GM19397 (cell line): Measurements from ENCODE around the gene TMC3.
"Not testable (repeated sequence)": the region's sequence is repeated elsewhere in the genome, so short reads cannot be mapped to it uniquely, and the experiment has no call there.

Source experiments
- ATAC-seq: cut with Tn5 transposase; IDR thresholded peaks from one replicate; pipeline ENCODE4 v1.9.1; 2021; ENCODE audit warnings: mild to moderate bottlenecking, moderate library complexity; ENCODE audit not compliant: unreplicated experiment

TMC3 gene

DNA sequence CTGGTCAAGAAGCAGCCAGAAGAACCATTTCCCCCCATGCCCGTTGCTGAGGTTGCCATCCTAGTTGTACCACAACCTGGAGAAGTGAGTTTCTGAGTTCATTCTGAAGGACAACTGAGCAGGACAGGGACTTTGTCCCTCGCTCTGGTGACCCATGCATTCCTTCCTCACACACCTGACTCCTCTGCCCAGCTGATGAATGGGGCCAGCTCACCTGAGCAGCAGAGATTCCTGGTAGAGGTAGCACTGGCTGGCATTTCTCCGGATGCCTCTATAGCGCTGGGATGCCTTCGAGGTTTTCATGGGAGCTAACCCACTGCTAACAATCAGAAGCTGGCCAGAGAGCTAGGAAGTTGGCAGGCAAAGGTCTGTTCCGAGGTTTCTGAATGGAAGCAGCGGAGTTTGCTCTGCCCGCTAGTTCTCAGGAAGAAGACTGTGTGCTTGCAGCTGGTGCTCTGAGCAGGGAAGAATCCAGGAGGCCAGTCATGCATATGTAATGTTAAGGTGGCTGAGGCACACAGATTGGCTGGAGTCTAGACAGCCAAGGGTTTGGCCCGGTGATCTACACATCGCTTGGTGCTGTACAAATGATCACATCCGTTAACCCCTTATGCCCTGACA is at the start of gene TMC3:
Gene TMC3 (minus strand): TSS at position 439 of the 621 bp plus-strand sequence. CDS start 136 bp downstream, at position 303.
- ATAC-seq: no peak

DNA sequence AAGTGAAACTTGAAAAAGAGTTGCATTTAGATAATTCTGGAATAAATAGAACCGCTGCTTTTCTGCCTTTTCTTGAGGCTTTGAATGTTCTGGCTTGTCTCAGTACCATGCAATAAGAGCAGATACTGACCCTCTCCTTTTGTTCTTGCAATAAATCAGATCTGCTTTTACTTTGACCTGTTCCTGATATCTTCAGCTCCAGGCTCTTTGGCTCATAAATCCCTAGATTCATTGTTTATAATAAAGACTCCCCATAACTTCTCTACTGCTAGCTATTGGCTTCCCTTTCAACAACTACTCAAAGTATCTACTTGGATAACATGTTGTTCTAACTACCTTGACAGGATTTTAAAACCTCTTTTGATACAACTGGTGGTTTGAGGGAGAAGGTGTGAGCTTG is 47.4 kb upstream of the TMC3 start:
- no peak for ATAC-seq

DNA sequence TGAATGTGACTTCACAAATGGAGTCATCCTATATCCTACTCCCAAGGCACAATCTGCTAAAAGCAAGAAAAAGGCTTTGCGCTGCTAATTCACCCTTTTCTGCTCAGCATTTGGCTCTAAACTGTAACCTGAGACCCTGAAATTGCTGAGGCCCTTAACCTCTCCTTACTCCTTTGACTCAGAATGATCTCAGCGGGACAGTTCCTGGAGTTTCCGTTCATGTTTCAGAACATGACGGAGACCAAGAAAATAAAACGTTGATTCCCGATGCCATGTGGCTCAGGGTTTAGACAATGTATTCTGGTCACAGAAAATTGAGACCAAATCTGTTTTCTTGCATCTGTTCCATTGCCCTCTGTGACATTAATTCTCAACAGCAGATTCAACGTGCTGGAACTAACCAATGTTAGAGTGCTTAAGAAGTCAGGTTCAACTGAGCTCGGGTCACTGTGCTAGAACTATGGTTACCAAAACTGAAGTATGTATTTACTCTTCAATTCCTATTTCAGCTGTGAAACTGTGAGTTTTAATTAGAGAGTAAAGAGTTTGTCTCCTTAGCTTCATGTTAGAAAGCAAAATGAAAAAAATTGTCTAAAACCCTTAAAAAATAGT is 45.4 kb upstream of the TMC3 start:
- no peak for ATAC-seq

DNA sequence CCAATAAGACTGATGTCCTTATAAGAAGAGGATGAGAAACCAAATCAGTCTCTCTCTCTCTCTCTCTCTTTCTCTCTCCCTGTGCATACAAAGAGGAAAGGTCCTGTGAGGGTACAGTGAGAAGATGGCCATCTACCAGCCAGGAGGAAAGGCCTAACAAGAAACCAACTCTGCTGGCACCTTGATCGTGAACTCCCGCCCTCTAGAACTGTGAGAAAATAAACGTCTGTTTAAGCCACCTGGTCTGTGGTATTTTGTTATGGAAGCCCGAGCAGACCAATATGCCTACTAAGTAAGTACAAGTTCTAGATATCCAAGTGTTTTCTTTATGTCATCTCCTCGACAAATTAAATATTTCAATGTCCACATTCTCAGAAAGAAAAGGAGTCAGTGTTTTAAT is 44.9 kb upstream of the TMC3 start:
- no peak for ATAC-seq

DNA sequence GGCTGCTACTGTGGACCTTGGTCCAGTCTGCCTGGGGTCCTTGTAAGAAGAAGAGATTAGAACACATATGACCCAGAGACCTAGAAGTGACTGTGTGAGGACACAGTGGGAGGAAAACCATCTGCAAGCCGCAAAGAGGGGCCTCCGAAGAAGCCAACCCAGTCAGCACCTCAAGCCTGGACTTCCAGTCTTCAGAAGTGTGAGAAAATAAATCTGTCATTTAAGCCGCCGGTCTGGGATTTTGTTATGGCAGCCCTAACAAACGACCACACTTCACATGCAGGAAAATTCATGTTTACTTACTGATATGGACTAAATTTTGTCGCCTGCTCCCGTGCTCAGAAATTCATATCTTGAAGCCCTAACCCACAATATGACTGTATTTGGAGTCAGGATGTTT is 44.4 kb upstream of the TMC3 start:
- no peak for ATAC-seq

DNA sequence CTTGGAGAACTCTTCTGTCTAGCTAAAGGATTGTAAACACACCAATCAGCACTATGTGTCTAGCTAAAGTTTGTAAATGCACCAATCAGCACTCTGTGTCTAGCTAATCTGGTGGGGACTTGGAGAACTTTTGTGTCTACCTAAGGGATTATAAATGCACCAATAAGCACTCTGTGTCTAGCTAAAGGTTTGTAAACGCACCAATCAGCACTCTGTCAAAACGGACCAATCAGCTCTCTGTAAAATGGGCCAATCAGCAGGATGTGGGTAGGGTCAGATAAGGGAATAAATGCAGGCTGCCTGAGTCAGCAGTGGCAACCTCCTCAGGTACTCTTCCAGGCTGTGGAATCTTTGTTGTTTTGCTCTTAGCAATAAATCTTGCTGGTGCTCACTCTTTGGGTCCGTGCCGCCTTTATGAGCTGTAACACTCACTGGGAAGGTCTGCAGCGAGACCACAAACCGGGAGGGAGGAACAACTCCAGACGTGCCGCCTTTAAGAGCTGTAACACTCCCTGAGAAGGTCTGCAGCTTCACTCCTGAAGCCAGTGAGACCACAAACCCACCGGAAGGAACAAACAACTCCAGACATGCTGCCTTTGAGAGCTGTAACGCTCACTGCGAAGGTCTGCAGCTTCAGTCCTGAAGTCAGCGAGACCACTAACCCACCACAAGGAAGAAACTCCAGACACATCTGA is 40.4 kb upstream of the TMC3 start:
- ATAC-seq: not testable (repeated sequence)

DNA sequence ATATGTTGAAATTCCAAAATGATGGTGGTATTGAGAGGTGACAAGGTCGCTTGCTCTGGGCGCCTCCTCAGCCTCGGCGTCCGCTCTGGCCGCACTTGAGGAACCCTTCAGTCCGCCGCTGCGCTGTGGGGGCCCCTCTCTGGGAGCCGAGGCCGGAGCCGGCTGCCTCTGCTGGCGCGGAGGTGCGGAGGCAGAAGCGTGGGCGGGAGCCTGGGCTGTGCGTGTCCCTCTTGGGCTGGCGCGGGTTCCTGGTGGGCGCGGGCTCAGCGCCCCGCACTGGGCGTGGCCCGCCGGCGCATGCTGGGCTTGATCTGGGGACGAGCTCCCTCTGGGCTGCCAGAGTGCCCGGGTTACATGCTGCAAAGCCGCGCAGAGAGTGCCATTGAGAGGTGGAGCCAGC is 39.8 kb upstream of the TMC3 start:
- ATAC-seq: no peak

DNA sequence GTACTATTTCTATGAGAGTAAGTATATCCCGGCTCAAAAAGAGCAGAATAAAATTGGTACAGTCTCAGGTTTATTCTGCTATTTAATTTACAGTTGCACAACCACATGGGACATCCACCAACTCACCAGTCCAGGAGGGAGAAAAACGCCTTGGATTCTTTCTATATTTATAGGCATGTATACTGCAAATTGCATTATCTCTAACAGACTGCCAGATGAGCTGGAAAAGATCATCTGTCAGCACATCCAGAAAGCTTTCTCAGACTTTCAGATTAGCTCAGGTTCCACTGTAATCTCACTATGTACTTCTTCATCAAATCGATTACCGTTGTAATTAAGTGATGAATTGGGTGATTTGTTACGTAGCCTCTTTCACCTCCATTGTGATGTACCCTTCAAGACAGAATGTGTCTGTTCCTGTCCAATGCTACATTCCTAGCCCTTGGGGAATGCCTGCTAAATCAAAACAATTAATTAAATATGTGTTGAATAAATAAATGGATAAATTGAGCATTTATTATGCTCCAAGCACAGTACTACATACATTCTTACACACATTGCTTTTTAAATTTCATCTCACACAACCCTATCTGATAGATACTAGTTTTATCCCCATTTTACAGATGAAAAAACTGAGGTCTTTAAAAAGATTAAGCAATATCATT is 38.1 kb upstream of the TMC3 start:
- ATAC-seq: no peak

DNA sequence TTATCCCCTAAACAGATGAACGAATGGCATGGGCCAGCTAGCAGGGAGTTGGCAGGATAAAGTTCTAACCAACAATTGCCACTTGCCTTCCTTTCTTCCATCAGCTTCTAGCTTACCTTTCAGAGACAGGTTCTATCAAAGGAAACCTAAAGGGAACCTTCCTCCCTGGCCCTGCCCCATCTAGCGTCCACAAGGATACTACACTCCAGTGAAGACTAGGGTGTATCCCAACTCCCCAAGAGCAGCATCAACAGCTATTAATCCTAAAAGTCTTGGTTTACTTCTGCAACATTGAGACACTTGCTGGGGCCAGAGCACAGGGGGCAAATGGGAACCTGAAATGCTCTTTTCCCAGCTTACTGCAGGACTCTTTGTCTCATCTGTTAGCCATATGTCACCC is 37.0 kb upstream of the TMC3 start:
- no peak for ATAC-seq

DNA sequence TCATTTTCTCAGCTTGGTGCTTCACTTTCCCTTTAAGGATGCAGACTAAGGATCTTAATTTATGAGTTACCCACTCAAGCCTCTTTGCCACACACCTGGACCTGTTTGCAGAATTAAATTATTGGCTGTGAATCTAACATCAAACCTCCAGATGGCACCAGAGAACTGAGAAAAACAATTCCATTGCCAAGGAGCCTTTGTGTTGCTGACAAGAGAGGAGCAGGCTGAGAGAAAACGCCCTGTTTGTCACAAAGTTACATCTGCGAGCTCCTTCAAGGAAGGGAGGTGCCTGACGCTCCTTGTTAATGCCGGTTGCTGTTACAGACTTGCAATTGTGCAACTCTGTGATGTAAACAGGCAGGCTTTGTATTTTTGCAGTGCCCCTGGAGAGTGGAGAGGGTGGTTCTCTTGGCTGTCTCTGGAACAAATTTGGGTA is 36.3 kb upstream of the TMC3 start:
- no peak for ATAC-seq

DNA sequence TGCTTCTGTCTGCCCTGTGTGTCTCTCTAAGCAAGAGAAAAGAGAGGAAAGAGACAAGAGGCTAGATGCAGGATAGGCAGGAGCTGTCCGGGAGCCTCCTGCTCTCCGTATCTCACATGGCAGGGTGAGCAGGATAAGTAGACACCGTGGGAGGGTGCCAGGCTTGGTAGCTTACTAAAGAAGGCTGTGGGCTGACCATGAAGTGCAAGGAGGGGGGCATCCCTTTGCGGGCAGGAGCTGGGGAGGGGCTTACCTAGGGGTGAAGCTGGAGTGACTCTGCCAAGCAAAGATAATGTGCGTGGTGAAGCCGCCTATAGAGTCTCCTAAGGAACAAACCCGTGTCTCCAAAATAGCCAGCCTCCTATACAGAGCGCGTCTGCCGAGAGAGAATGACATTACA is 33.7 kb upstream of the TMC3 start:
- ATAC-seq: no peak

DNA sequence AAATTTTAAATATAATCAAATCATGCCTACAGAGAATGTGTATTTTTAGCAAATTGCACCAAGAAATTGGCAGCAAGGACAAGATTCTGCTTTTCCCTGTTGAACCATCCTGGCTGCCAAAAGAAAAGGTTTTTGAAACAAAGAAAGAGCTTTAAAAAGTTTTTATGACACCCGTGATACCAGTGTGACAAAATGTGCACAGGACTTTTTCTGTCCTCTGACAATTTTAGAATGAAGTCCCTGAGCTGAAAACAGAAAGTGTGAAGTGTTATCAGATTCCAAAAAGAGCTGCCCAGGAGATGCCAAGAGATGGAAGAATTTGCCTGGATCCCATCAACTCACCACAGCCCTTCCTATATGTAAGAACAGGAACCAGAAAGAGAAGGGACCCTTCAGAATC is 33.2 kb upstream of the TMC3 start:
- no peak for ATAC-seq

DNA sequence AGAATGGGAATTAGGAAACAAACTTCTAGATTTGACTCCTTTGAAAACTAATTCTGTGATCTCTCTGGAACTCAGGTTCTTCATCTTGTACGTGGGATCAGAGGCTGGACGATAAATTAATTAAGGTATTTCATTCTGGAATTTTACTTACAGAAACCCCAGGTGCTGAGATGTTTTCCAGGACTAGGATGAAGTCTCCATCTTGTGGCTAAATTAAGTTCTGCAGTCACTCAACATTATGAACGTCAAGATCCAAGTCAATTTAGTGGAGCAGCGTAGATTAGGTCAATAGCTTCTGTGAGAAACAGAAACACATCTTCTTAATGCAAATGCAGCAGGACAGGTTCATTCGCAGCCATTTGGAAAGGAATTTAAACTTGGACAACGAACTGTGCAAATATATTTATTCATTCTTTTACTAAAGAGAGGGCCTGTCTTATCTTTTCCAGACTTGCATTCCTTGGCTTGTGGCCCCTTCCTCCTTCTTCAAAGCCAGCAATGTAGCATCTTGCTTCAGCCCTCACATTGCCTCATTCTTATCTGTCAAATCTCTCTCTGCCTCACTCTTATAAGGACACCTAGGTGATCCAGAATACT is 26.7 kb upstream of the TMC3 start:
- ATAC-seq: no peak

DNA sequence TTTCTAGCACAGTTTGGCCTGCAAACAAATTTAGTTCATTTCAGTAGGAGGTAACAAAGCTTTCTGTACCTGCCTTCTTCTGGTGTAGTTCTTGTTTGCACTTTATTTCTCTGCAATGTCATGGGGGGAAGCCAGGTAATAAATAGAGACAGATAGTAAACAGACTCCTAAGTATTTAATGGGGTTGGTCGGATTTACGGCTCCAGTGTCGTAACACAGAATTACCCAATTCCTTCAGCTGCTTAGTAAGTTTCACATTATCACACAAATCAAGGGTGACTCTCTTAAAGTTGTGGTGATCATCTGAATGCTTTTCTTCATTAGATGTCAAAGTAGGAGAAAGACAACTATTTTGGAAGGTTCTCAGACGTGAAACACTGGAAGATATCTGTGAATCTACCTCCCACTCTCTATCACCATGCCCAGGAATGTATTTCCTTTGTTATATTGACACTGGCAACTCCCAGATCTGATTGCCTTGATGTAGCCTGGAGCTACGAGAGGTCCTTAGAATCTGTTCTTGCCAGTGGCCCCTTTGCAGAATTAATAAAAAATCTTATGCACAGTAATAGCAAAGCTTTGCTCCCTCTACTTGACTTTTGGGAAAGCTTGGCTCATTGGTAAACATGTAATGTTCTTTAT is 25.0 kb upstream of the TMC3 start:
- ATAC-seq: no peak

DNA sequence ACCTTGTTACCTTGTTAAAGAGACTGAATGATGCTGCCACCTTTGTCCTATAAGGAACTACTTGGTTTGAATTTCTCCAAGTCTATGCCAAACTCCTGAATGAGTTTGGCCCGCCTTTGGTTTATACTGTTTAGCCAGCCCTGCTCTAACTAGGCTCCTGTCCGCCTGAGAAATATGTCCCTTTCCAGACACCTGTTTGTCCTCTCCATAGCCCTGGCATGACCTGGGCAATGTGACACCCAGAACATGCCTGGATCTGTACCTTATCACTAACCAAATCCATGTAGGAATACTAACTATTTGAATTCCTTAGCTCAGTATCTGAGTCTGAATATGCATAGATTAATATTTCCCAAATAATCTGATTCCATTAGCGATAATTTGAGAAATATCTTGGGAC is 24.4 kb upstream of the TMC3 start:
- ATAC-seq: no peak

DNA sequence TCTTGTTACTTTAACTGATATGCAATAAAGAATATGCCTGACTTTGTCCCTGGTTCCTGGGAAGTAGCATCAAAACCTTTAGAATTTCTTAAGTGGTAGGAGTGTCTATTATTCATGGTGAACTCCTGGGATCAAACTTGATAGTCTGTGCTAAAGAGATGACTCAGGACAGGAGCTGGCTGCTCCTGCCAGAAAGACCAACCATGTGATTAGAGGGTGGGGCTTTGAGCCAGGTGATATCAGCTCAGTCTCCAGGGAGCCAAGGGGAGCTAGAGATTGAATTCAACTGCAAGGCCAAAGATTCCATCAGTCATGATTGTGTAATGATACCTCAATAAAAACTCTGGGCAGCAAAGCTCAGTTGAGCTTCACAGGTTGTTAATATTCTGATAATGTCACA is 20.6 kb upstream of the TMC3 start:
- ATAC-seq: no peak

DNA sequence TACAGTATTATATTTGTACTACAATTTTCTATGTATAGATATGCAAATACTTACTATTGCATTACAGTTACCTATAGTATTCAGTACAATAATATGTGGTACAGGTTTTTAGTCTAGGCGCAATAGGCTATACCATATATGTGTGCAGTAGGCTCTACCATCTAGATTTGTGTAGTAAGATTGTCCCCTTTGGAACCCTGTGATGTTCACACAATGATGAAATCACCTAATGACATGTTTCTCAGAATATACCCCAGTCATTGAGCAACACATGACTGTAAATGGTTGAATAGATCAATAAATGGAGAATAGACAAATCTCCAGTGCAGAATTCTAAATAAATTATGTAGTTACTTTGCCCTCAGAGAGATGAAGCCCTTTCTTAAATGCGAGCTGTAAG is 17.6 kb upstream of the TMC3 start:
- no peak for ATAC-seq

DNA sequence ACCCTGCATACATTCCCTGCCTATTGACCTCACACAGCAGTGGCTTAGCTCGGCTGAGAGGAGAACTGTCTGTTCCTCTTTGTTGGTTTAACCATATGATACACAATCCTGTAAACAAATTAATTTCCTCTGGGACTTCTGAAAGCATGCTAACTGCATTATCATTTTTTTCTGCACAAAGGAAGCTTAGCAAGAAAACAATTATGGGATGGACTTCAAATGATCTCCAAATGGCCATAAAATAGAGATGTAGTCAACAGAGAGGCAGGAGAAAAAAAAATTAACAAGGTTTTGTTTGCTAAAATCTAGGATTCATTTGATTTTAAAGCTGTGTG is 14.4 kb upstream of the TMC3 start:
- ATAC-seq: no peak

DNA sequence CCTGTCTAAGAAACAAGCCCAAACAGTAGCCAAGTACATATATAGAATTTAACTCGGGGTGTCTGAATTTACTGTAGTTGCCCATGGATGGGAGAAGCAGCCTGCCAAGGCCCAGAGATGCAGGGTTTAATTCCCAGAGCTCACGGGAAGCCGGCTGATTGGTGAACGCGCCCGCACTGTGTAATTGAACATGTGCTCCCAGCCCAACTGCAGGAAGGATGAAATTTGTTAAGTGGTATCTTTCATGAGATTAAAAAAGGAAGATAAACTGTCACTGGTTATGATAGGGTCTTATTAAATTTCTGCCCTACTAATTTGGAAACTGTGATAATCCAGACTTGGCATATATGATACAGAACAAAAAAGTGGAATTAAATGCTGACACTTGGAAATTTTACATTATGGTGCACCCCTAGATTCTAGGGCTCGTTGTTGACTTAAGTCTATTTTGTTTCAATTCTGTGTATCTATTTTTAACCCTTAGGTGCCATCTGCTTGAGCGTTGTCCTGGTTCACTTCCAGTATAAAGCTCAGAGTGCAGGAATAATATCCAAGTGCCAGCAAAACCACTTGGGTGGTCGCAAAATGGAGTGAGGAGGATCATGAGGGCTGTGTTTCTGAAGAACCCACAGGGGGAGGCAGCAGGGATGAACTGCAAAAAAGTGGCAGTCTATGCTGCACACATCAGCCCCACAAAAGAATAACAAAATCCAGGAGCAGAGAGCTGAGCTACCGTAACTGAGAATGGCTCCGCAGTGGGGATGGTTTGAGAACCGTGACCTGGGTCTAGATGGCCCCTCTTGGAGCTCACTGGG is 13.8 kb upstream of the TMC3 start:
- ATAC-seq: no peak

DNA sequence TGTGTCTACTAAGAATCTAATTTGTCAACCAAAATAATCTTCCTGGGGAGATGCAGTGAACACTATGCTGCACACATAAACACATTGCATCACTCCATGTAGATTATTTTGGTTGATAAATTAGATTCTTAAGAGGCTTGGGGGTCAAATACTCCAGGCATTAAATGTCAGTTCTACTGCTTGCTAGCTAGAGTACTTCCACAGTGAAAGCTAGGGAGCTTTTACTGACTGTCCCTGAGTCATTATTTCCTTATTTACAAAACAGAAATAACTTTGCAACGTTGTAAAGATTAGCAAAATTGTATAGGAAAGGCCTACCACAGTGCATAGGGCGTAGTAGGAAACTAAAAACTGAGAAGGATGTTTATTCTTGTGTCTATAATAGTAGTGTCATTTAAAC is 12.9 kb upstream of the TMC3 start:
- ATAC-seq: no peak
